ENCODE results near the gene GRIA4.

DNA sequence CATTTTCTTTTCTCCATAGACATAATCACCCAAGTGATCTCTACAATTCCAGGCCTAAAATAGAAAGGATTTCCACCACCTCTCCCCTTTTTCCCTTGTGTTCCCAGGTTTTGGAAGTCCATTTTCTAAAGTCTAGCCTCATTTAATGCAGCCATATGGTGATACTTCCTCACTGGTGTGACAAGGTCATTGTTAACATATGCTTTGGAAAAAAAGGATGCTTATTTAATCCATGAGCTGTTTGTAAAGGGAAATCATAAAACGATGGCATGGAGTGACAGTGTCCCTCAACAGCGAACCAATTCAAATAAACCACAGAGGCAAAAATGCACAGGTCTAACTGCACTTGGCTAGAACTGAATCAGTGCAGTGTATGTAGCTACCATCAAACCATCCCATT, 26.6 kb downstream of the GRIA4 start:
- TF ChIP-seq POLR2A (IDR thresholded peaks at IDR 0.05): no peak
- TF ChIP-seq, protein P1, sequence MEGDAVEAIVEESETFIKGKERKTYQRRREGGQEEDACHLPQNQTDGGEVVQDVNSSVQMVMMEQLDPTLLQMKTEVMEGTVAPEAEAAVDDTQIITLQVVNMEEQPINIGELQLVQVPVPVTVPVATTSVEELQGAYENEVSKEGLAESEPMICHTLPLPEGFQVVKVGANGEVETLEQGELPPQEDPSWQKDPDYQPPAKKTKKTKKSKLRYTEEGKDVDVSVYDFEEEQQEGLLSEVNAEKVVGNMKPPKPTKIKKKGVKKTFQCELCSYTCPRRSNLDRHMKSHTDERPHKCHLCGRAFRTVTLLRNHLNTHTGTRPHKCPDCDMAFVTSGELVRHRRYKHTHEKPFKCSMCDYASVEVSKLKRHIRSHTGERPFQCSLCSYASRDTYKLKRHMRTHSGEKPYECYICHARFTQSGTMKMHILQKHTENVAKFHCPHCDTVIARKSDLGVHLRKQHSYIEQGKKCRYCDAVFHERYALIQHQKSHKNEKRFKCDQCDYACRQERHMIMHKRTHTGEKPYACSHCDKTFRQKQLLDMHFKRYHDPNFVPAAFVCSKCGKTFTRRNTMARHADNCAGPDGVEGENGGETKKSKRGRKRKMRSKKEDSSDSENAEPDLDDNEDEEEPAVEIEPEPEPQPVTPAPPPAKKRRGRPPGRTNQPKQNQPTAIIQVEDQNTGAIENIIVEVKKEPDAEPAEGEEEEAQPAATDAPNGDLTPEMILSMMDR (IDR thresholded peaks at IDR 0.05): no peak

Measured in sigmoid colon (tissue), 3 donors.